ENCODE data around the gene RRAD.

RRAD gene

DNA sequence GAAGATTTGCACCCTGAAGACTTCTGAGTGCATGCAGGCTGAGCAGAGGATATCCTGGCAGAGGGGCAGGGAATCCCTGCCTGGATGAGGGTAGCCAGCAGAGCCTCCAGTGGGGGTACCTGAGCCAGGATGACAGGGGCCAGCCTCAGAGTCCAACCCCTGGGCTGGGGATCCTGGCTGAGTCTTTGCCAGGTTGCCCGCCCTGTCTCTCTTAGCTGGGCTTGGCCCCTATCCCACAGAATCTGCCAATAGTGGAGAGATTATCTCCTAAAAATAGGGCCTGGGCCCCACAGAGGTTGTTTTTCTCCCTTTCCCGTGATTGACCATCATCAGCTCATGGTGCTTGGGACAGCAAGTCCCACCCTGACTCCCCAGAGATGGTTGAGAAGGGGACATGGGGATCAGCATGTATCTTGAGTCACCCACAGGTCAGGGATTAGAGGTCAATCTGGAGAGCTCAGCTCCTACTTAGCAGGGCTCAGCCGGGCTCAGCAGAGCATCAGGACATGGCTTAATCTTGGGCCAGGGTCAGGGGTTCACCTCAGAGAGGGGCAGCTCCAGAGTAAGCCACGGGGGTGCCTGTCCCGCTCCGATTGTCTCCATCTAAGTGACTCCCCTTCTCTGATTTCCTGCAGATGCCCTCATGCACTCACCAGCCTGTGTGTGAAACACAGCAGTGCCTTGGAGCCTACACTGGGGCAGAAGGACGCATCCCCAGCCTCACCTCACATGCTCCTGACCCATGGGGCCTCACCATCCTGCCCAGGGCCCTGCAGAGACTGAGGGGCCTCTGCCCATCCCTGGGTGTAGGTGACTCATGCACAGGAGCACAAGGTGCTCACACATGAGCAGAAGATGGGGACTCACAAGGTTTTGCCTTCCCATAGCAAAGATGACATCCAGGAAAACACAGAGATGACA lies 18.2 kb downstream of the RRAD start:
- no peak for DNase-seq (ENCODE audit: low read depth, low spot score)
- TF ChIP-seq ZNF274 (IDR thresholded peaks at IDR 0.05; ENCODE audit: low read depth, low read length) (no peak), SUZ12 (IDR thresholded peaks at IDR 0.05; ENCODE audit: extremely low read depth, insufficient read depth, insufficient read length) (no peak)
- Histone ChIP-seq H3K4me3 (ENCODE audit: insufficient read length, low read depth) (no peak overlapping the region), H3K9ac (ENCODE audit: insufficient read length, low read depth) (no peak overlapping the region), H3K27me3 (ENCODE audit: insufficient read depth, insufficient read length) (no peaks in the 10 kb centered on the region), H3K4me1 (ENCODE audit: insufficient read depth, insufficient read length) (peaks cover 15% of the 10 kb centered on the region), H3K36me3 (ENCODE audit: insufficient read depth, insufficient read length, low read length) (no peaks in the 10 kb centered on the region), H3K9me3 (ENCODE audit: insufficient read depth, low read length) (no peaks in the 10 kb centered on the region)

DNA sequence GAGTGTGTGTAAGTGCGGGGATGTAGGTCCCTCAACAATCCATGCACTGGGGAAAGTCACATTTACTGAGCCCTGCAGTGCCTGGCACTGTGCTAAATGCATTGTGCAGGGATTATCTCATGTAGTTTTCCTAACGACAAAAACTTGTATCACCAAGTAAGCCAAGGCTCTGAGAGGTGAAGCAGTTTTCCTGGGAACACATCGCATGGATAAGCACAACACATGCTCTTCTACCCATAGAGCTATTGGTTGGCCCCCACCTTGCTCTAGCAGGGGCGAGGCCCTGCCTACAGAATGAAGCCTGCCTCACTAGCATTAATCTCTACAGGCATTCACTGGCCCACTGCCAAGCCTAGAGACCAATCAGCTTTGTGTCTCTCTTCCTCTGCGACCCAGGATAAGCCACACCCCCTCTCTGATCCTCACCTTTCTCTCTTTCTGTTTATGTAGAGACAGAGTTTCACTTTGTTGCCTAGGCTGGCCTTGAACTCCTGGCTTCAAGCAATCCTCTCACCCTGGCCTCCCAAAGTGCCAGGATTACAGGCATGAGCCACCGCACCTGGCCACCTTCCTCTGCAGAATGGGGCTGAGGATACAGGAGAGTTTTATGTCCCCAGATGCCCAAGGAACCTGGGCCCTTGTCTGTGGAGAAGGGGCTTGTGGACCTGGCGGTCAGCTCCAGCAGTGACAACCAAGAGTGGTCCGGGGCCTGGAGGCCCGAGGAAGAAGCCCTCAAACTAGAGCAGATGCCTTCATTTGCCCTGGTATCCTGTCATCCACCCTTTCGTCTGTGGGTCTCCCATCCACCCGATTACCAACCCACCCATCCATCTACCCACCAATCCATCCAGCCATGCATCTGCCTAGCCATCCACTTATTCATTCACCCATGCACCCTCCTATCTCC lies 19.4 kb downstream of the RRAD start:
- H3K9ac ChIP-seq (ENCODE audit: insufficient read length, low read depth) = no peak overlapping the region
- H3K4me1 ChIP-seq (ENCODE audit: insufficient read depth, insufficient read length) = peaks cover 15% of the 10 kb centered on the region
- no peaks in the 10 kb centered on the region for H3K36me3 ChIP-seq (ENCODE audit: insufficient read depth, insufficient read length, low read length)
- no peaks in the 10 kb centered on the region for H3K27me3 ChIP-seq (ENCODE audit: insufficient read depth, insufficient read length)
- H3K9me3 ChIP-seq (ENCODE audit: insufficient read depth, low read length) = no peaks in the 10 kb centered on the region
- DNase-seq (ENCODE audit: low read depth, low spot score) = no peak
- H3K4me3 ChIP-seq (ENCODE audit: insufficient read length, low read depth) = no peak overlapping the region
- TF ChIP-seq ZNF274 (IDR thresholded peaks at IDR 0.05; ENCODE audit: low read depth, low read length) (no peak), YY1 (IDR thresholded peaks at IDR 0.05; ENCODE audit: insufficient read depth, insufficient read length) (no peak), SUZ12 (IDR thresholded peaks at IDR 0.05; ENCODE audit: extremely low read depth, insufficient read depth, insufficient read length) (no peak)

DNA sequence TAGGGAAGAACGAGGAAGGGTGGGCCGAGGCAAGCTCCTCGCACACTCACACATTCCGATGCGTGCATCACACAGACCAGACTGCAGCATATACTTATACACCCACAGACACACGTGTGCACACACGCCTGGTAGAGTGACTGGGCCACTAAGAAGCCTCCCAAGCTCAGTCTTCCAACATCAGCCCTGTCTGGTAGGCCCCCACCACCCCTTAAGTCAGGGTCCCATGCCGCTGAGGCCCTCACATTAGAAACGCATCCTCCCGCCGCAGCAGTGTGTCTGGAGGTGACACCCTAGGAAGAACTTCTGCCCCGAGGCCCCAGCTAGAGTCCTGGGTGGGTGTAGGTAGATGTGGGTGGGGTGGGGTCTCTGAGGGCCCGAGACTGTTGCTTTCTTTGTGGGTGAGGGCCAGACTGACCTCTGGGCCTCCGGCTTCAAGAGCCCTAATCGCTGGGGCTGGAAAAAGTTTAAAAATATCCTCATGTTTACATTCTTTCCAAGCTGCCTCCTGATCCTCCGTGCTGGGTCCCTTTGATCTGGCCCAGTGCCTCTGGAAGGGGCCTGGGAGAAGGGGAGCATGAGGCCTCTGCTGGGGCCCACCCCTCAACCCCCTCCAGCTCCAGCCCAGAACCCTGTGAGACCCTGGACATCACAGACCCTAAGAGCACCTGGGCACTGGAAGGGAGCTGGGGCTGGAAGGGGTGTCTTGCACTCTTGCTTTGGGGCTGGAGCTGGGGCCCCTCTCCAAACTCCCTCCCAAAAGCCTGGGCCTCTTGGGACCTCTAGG lies 20.3 kb downstream of the RRAD start:
- H3K4me3 ChIP-seq (ENCODE audit: insufficient read length, low read depth) = no peak overlapping the region
- H3K36me3 ChIP-seq (ENCODE audit: insufficient read depth, insufficient read length, low read length) = no peaks in the 10 kb centered on the region
- TF ChIP-seq YY1 (IDR thresholded peaks at IDR 0.05; ENCODE audit: insufficient read depth, insufficient read length) (no peak), ZNF274 (IDR thresholded peaks at IDR 0.05; ENCODE audit: low read depth, low read length) (no peak), SUZ12 (IDR thresholded peaks at IDR 0.05; ENCODE audit: extremely low read depth, insufficient read depth, insufficient read length) (no peak)
- H3K4me1 ChIP-seq (ENCODE audit: insufficient read depth, insufficient read length) = peaks cover 18% of the 10 kb centered on the region
- H3K9me3 ChIP-seq (ENCODE audit: insufficient read depth, low read length) = no peaks in the 10 kb centered on the region
- no peak overlapping the region for H3K9ac ChIP-seq (ENCODE audit: insufficient read length, low read depth)
- DNase-seq (ENCODE audit: low read depth, low spot score) = no peak
- H3K27me3 ChIP-seq (ENCODE audit: insufficient read depth, insufficient read length) = no peaks in the 10 kb centered on the region

DNA sequence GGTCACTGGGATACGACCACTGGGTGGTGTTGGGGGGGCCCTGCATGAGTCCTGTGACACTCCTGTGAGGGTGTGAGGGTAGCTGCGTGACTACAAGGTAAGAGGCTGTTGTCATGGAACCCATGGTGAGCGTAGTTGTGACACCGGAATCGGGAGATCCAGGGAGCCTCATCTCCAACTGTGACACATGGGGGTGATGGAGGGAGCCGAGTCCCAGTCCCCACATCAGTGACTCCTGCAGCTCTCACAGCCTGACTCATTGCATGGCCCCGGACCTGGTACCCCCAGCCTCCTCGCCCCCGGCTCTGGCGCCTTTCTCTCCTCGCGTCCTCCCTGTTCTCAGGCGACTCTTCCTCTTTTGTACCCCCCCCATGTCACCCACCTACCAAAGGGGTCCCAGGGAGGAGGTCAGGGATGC lies 20.9 kb downstream of the RRAD start:
- Histone ChIP-seq H3K36me3 (ENCODE audit: insufficient read depth, insufficient read length, low read length) (no peaks in the 10 kb centered on the region), H3K4me3 (ENCODE audit: insufficient read length, low read depth) (no peak overlapping the region), H3K9ac (ENCODE audit: insufficient read length, low read depth) (no peak overlapping the region), H3K27me3 (ENCODE audit: insufficient read depth, insufficient read length) (no peaks in the 10 kb centered on the region), H3K9me3 (ENCODE audit: insufficient read depth, low read length) (no peaks in the 10 kb centered on the region), H3K4me1 (ENCODE audit: insufficient read depth, insufficient read length) (peaks cover 21% of the 10 kb centered on the region)
- DNase-seq (ENCODE audit: low read depth, low spot score) = no peak
- TF ChIP-seq SUZ12 (IDR thresholded peaks at IDR 0.05; ENCODE audit: extremely low read depth, insufficient read depth, insufficient read length) = no peak
- TF ChIP-seq ZNF274 (IDR thresholded peaks at IDR 0.05; ENCODE audit: low read depth, low read length) = no peak
- TF ChIP-seq YY1 (IDR thresholded peaks at IDR 0.05; ENCODE audit: insufficient read depth, insufficient read length) = no peak

DNA sequence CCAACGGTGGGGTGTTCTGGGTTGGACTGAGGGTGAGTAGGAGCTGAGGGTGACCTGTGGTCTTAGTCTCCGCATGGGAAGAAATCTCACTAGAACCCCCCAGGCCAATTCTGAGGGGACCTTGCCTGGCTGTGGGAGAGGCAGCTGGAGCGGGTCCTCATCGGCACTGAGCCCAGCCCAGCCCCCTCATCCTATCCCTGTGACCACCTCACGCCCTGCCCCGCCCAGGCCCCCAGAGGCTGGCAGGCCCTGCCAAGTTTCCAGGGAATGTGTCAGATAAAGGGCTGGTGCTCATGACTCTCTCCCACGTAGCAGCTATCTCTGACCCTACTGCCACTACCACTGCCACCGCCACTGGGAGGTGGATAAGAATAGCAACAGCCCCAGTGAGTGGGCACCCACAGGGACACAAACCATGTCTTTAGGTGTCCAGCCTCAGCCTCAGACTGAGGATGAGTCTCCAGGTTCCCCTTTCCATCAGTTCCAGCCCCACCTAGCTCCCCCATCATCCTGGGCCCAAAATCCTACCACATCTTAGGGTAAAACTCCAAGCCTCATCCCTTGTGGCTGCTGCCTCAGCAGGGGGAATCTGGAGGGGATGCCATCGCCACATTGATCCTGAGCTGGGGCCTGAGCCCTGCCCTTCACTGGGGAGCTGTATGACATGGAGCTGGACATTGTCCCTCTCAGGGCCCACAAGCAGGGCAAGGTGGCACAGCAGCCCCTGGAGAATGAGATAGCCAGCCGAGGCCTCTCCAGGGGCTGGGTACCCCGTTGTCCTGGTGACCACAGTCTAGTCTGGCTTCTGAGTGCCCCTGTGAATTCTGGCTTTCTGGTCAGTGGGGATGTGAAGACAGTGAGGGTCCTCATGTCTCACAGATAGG lies 21.5 kb downstream of the RRAD start:
- H3K27me3 ChIP-seq (ENCODE audit: insufficient read depth, insufficient read length) = no peaks in the 10 kb centered on the region
- TF ChIP-seq SUZ12 (IDR thresholded peaks at IDR 0.05; ENCODE audit: extremely low read depth, insufficient read depth, insufficient read length) = no peak
- TF ChIP-seq YY1 (IDR thresholded peaks at IDR 0.05; ENCODE audit: insufficient read depth, insufficient read length) = no peak
- no peak for TF ChIP-seq ZNF274 (IDR thresholded peaks at IDR 0.05; ENCODE audit: low read depth, low read length)
- no peak for DNase-seq (ENCODE audit: low read depth, low spot score)
- H3K36me3 ChIP-seq (ENCODE audit: insufficient read depth, insufficient read length, low read length) = no peaks in the 10 kb centered on the region
- H3K4me3 ChIP-seq (ENCODE audit: insufficient read length, low read depth) = no peak overlapping the region
- no peak overlapping the region for H3K9ac ChIP-seq (ENCODE audit: insufficient read length, low read depth)
- H3K9me3 ChIP-seq (ENCODE audit: insufficient read depth, low read length) = no peaks in the 10 kb centered on the region
- H3K4me1 ChIP-seq (ENCODE audit: insufficient read depth, insufficient read length) = peaks cover 23% of the 10 kb centered on the region
